GM12892 (cell line): ENCODE data around the gene MKRN2.

ENCODE experiments used
- POLR2A ChIP-seq: IDR thresholded peaks from 2 replicates; pipeline ENCODE4 v1.6.1; 2011; ENCODE audit warnings: low read depth, low read length, control low read depth
- POLR2AphosphoS5 ChIP-seq: IDR thresholded peaks from 2 replicates; pipeline ENCODE4 v1.6.1; 2011; ENCODE audit warnings: low read depth, low read length, control low read depth
- TAF1 ChIP-seq: IDR thresholded peaks from 2 replicates; pipeline ENCODE4 v1.6.1; 2011; ENCODE audit warnings: low read depth, mild to moderate bottlenecking, control low read depth, low read length, borderline replicate concordance

GRCh38 chr3:12544652-12545472 lies 12.0 kb upstream of the MKRN2 start:
- TF ChIP-seq POLR2AphosphoS5 = no peak
- no peak for TF ChIP-seq POLR2A
- TF ChIP-seq TAF1 = no peak
